HG03442 (cell line): Measurements from ENCODE around the gene ZMYND19.
A peak's percentile ranks its signal among the peaks of the same experiment; 100 is the strongest.
"Not testable (repeated sequence)": the region's sequence is repeated elsewhere in the genome, so short reads cannot be mapped to it uniquely, and the experiment has no call there.

ENCODE experiments used
- ATAC-seq: cut with Tn5 transposase; IDR thresholded peaks from one replicate; pipeline ENCODE4 v1.9.1; 2021; ENCODE audit warnings: mild to moderate bottlenecking, moderate library complexity; ENCODE audit not compliant: unreplicated experiment

The ZMYND19 gene

DNA sequence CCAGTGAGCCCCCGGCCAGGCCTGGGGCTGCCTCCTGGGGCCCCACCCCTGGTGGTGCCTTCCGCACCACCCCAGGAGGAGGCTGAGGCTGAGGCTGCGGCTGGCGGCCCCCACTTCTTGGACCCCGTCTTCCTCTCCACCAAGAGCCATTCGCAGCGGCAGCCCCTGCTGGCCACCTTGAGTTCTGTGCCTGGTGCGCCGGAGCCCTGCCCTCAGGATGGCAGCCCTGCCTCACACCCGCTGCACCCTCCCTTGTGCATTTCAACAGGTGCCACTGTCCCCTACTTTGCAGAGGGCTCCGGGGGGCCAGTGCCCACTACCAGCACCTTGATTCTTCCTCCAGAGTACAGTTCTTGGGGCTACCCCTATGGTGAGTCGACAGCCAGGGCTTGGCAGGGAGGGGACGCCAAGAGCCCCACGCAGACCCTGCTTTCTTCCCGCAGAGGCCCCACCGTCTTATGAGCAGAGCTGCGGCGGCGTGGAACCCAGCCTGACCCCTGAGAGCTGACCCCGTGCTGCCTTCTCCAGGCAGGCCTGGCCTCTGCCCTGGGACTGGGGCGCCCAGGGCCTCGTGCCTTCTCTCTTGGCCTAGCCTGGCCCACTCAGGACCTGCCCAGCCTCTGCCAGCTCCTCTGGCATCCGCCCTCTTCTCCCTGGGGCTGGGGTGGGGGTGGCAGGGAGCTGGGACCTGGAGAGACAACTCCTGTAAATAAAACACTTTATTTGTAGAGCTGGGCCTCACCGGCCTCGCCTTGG lies 24.5 kb upstream of the ZMYND19 start:
- ATAC-seq = no peak

DNA sequence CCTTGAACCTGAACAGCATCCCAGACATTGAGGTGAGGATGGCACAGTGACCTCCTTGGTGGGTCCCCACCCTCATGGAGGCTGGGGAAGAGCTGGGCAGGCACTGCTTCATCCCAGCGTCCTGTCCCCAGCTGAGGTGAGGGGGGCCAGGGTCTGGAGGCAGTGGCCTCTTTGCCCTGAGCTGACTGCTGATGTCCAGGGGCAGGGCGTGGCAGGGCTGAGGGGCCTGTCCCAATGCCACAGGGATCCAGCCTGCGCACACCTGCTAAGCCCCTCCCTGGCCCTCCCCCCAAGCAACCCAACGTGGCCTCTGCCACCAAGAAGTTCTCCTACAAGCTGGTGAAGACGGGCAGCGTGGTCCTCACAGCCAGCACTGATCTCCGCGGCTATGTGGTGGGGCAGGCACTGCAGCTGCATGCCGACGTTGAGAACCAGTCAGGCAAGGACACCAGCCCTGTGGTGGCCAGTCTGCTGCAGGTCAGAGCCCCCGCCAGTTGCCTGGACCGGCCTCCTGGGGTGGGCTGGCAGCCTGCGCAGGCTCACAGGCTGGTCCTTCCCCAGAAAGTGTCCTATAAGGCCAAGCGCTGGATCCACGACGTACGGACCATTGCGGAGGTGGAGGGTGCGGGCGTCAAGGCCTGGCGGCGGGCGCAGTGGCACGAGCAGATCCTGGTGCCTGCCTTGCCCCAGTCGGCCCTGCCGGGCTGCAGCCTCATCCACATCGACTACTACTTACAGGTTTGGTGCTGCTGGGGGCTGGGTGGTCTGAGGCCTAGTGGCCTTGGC lies 23.6 kb upstream of the ZMYND19 start:
- ATAC-seq = no peak

DNA sequence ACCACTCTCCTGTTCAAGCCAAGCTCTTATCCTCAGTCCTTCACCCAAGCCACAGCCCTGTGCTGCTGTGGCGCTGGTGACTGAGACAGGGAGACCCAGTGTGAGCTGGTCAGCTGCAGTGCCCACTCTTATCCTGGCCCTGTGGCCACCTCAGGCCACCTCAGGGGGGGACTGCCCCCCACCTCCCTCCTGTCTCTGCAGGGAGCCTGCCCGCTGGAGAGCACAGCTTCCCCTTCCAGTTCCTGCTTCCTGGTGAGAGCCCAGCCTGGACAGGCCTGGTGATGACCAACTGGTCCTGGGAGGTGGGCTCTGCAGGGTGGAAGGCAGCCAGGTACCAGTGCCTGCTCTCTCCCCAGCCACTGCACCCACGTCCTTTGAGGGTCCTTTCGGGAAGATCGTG lies 22.9 kb upstream of the ZMYND19 start:
- no peak for ATAC-seq

DNA sequence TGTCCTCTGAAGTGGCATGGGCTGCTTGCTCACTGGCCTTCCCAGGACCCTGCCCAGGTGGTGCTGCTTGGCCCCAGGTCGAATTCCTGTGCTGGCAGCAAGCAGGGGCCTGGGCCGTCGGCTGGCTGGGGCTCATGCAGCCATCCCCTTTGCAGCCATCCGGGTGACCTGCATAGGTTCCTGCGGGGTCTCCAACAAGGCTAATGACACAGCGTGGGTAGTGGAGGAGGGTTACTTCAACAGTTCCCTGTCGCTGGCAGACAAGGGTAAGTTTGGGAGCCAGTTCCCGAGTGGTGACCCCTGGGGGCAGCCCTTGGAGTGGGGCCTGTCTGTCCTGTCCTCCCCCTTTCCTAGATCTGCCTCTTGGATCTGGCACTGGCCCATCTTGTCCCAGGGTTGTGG lies 22.4 kb upstream of the ZMYND19 start:
- ATAC-seq = no peak

DNA sequence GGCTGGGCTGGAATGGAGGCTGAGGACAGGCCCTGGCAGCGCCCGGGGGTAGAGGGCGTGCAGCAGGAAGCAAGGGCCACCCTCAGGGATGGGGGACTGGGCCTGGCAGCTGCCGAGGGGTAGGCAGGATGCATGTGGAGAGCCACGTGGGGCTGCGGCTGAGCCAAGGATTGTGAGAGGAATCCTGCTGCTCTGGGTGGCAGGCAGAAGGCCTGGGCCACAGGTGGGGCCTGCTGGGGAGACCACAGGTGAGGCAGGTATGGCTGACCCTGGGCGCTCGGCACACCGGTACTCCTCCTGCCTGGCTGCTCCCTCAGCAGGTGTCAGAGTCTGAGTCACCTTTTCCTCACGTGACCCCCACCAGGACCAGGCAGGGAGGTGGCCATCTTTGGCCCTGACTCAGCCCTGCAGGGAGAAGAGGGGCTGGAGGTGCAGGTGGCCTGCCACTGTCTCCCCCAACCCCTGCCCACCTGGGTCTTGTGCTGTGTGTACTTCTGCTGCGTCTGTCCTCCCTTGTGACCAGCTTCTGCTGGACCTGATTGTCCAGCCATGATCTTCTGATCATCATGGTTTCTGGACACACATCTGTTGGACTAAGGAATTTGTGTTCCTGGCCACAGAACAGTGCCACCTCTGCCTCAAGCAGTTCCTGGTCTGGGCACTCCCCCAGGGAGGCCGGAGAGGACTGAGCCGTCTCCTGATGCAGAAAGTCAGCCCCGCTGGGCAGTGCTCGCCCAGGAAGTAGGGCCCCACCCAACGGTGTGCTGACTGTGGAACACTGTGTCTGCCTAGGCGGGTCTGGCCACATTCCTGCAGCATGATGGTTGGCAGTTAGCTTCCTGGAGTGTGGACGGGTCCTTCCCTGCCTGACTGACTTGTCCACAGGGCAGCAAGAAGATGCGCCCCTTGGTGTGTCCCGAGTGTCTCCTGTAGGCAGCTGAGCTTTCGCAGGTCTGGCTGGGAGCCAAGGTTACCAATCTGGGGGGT lies 21.6 kb upstream of the ZMYND19 start:
- no peak for ATAC-seq

DNA sequence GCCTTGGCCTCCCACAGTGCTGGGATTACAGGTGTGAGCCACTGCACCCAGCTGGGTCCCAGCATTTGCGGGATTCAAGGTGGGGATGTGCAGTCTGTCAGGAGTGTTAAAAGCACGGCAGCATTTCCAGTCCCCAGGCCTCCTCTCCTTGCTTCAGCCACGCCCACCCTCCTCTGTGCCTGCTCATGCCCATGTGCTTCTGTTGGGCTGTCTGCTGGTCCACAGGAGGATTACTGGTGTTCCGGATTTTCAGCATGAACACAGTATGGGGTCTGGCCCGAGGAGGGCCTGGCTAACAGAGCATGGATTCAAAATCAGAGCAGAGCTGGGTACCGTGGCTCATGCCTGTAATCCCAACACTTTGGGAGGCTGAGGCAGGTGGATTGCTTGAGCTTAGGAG lies 20.6 kb upstream of the ZMYND19 start:
- ATAC-seq = no peak

DNA sequence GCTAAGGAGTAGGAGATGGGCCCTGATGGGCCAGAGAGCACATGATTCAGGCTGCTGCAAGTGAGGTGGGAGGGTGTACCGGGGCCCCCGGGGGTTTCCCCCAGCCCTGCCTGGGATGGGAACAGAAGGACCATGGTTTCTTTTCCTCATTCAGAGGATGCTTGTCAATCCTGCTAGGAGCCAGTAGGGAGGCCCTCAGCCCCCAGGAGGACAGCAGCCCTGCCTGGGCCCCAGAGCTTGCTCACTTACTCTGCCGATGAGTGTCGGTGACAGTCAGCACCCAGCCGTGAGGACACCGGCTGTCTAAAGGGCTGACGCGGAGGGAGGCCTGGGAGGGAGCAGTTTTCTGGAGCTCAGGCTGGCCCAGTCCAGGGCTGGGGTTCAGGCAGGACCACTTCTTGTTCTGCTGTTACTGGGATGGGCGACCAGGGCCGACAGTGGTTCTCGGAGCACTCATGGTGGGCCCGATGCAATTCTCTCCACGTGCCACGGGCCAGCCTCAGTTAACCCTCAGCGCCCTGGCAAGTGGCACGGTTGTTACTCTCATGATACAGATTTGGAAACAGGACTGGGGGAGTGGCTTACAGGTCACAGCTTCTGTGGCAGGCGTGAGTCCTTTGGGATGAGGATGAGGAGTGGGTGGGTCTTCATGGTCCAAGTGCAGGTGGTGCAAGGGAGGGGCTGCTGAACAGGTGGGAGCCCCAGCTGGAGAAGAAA lies 17.0 kb upstream of the ZMYND19 start:
- no peak for ATAC-seq

DNA sequence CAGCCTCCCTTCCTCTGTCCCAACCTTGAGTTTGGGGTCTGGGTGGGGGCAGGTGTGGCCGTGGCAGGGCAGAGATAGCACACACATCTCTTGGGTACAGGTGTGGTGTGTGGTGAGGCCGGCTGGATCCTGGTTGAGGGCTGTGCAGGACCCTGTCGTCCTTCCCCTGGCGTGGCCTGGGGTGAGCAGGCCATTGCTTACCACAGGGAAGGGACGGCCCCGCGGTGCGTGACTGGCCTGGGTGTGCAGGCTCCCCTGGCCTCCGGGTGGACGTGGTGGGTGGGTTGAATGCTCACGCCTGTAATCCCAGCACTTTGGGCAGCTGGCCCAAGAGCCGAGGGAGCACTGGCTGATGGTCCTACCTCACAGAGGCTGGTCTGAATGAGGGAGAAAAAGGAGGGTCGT lies 16.4 kb upstream of the ZMYND19 start:
- ATAC-seq = no peak

DNA sequence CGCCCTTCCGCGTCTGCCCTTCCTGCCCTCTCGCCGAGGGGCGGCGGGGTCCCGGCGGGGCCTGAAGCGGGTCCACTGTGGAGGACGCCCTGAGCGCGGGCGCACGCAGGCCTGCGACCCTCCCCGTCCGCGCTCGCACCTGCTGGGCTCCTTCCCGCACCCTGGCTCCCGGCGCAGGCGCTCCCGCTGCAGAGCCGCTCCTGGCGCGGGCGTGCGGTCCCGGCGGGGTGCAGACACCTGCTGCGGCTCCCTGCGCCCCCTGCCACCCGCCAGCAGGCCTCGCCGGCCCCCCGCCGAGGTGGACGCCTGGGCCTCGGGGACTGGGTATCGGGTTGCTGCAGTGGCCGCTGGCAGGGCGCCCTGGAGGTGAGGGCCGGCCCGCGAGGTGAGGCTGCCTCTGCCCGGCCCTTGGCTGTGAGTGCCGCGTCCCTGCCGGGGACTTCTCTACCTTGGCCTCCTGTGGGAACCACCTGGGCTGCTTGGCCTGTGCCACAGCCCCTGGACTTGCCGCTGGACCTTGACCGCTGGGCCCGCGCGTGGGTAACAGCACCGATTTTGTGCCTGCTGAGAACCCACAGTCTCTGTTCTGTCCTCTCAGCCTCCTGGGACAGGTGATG lies 15.8 kb upstream of the ZMYND19 start:
- ATAC-seq = peak; percentile 10

DNA sequence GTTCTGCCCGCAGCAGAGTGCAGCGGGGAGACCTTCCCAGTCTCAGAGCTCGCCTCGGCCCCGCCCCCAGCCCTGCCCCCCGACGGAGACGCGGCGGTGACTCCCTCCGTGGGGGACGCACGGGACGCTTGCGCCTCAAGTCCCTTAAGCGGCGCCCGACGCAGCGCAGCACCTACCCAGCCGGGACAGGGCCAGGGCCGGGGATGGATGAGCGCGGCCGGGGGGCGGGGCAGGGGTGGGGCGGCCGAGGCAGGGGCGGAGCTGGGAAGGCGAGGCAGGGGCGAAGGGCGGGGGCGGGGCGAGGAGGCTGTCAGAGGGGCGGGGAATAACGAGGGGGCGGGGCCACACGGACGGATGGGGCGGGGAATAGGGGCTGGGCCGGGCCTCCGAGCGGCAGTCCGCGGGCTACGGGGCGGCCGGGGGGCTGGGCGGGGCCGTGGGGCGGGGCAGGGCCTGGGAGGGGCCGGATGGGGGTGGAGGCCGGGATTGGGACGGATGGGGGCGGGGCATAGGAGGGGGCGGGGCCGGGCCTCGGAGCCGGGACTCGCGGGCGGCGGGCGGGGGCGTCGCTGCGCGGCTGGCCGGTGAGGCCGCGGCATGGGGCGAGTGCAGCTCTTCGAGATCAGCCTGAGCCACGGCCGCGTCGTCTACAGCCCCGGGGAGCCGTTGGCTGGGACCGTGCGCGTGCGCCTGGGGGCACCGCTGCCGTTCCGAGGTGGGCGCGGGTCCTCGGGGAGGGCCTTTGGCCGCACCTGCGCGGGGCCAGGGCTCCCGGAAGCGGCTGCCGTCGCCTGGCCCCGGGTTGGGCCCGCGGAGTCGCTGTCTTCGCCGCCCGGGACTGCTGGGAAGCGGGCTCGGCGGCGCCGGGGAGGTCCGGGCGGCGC lies 15.1 kb upstream of the ZMYND19 start, which contains the start of gene ARRDC1:
TSS of gene ARRDC1 (plus strand) at position 566 of the 884 bp plus-strand sequence. CDS start at position 598, 32 bp downstream.
- ATAC-seq = peak; percentile 66

DNA sequence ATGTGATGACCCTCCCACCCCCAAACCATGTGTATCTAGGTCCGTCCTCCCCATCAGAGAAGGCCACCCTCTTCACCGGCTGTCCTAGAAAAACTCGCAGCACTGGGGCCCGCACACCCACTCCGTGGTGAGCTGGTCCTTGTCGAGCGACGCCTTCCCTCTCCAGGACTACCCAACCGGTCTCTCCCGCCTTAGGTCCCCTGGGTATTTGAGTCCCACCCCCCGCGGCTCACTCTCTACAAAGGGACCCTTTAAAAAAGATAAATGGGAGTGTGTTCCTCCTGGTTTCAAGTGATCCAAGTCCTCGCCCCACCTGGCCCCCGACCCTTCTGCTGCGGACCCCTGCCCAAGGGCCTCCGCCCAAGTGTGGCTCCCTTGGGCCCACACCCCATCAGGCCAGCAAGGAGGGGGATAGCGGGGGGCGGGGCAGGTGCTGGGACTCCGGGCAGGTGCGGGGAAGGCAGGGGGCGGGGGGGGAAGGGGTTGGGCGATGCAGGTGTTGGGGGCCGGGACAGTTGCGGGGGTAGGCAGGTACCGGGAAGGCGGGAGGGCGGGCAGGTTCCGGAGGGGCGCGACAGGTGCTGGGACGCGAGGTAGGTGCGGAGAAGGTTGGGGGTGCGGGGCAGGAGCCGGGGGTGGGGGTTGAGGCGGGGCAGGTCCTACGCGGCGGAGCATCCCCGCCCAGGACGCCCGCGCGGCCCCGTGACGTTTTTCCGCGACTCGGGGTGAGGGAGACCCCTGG lies 14.2 kb upstream of the ZMYND19 start:
- no peak for ATAC-seq

DNA sequence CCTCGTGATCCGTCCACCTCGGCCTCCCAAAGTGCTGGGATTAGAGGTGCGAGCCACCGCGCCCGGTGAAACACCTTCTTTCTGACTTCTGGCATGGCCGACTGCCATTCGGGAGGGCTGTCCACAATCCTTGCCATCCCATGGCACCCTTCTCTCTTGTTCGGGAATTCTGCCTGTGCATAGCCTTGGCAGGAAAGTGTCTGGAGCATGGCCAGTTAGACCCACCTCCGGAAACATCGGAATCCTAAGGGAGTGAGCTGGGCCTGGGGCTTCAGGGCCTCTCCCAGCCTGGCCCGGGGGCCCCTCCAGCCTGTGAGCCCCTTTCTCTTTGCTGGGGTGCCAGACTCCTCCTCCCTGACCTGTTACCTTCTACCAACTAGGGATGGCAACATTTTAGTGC lies 13.6 kb upstream of the ZMYND19 start:
- no peak for ATAC-seq

DNA sequence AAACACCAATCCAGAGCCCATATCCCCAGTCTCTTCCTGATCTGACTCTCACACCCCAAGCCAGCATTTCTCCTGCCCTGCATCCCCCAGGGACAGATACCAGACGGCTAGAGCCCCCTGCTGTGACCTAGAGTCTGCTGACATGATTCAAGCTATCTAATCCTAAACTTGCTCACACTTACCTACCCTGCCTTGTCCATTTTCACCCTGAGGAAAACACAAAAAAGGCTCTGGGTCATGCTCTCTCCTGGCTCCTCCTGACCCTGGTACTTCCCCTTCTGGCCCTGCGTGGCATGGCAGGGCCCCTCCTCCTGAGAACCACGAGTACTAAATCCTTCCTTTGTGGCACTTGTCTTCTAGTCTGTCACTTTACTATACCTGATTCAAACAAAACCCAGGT lies 12.3 kb upstream of the ZMYND19 start:
- no peak for ATAC-seq

DNA sequence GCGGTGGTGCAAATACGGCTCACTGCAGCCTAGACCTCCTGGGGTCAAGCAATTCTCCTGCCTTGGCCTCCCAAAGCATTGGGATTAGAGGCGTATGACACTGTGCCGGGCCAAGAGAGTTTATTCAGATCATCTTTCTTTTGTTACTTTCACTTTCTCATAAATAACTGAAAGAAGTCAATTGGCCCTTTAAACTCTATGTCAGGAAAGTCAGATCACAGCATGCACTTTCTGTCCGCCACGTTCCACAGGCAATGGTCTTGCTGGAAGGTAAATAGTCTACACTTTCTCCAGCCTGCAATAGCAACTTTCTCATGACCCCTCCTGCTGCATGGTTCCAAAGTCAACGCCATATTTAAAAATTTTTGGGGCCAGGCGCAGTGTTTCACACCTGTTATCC lies 8.6 kb upstream of the ZMYND19 start:
- ATAC-seq = no peak

DNA sequence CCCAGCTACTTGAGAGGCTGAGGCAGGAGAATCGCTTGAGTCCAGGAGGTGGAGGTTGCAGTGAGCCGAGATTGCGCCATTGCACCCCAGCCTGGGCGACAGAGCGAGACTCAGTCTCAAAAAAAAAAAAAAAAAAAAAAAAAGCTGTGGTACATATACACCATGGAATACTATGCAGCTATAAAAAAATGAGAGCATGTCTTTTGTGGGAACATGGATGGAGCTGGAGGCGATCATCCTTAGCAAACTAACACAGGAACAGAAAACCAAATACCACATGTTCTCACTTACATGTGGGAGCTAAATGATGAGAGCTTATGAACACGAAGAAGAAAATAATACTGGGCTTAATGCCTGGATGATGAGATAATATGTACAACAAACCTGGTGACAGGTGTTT lies 6.3 kb upstream of the ZMYND19 start:
- not testable (repeated sequence) for ATAC-seq

DNA sequence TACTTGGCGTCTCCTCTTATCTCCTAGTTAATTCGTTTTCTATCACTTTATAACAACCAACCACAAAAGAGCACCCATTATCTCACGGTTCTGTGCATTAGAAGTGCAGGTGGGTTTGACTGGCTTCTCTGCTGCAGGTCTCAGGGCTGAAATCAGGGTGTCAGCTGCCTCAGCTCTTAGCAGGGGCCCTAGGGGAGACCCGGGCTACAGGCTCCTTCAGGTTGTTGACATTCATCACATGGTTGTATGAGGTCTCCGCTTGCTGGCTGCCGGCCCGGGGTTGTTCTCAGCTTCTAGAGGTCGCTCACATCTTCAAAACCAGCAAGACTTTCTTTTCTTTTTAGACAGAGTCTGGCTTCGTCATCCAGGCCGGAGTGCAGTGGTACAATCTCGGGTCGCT lies 2.9 kb upstream of the ZMYND19 start:
- ATAC-seq = no peak

DNA sequence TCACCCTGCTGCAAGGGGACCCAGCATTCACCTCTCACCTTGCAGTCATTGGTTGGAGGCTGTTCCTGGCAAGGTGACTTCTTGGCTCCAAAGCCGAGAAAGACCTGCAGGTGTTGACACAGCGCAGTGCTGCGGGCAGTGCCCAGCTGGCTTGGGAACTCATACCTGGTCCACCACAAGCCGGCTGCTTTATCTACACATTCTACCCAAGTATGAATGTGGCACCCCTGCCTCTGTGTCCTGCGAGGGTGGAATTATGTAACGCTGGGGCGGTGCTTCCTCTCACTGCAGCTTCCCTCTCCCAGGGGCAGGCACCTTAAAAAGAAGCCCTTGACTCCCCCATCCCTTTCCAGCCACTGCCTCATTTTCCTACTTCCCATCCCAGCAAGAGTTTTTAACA lies 2.5 kb upstream of the ZMYND19 start:
- no peak for ATAC-seq

DNA sequence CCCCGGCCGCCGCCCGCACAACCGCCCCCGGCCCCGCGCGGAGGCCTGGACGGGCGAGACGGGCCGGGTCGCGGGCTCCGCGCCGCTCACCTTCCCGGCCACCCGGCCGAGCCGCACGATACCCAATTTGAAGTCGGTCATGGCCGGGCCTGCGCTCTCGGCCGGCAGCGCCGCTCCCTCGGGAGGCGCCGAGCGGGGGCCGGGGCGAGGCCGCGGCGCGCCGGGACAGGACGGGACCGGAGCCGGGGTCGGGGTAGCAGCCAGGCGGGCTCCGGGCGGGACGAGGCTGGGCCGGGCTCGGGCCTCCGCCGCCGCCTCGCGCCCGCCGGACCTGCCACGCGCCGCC lies 216 bp downstream of the ZMYND19 start:
- ATAC-seq = peak; percentile 15
